Measurements from ENCODE around the gene MTA2.
"Not testable (repeated sequence)": the region's sequence is repeated elsewhere in the genome, so short reads cannot be mapped to it uniquely, and the experiment has no call there.

The MTA2 gene

GRCh38 chr11:62570903-62571302 lies 30.8 kb downstream of the MTA2 start:
- DNase-seq (ENCODE audit: insufficient read length, low spot score); FAIRE-seq: not testable (repeated sequence)

GRCh38 chr11:62569611-62570010 lies 32.1 kb downstream of the MTA2 start:
- no peak for FAIRE-seq
- no peak for DNase-seq (ENCODE audit: insufficient read length, low spot score)

- no peak for DNase-seq (ENCODE audit: insufficient read length, low spot score)
- no peak for FAIRE-seq
Measured at GRCh38 chr11:62567018-62567633, 34.5 kb downstream of the MTA2 start.

GRCh38 chr11:62566247-62566646 lies 35.4 kb downstream of the MTA2 start:
- no peak for FAIRE-seq

GRCh38 chr11:62565100-62565802 lies 36.4 kb downstream of the MTA2 start:
- FAIRE-seq (no peak), DNase-seq (ENCODE audit: insufficient read length, low spot score) (no peak)

More at GRCh38 chr11:62566247-62566646, 35.4 kb downstream of the MTA2 start:
- no peak for DNase-seq (ENCODE audit: insufficient read length, low spot score)

GRCh38 chr11:62561677-62562230 lies 39.9 kb downstream of the MTA2 start:
- FAIRE-seq, result not testable (repeated sequence)

GRCh38 chr11:62560566-62561103 lies 41.0 kb downstream of the MTA2 start:
- no peak for FAIRE-seq

More at GRCh38 chr11:62561677-62562230, 39.9 kb downstream of the MTA2 start:
- DNase-seq (ENCODE audit: insufficient read length, low spot score), result not testable (repeated sequence)

GRCh38 chr11:62559626-62560025 lies 42.0 kb downstream of the MTA2 start:
- not testable (repeated sequence) for DNase-seq (ENCODE audit: insufficient read length, low spot score); FAIRE-seq

More at GRCh38 chr11:62560566-62561103, 41.0 kb downstream of the MTA2 start:
- DNase-seq (ENCODE audit: insufficient read length, low spot score), result peak; percentile 84

- DNase-seq (ENCODE audit: insufficient read length, low spot score) (no peak), FAIRE-seq (no peak)
Measured at GRCh38 chr11:62559204-62559603, 42.5 kb downstream of the MTA2 start.

- no peak for DNase-seq (ENCODE audit: insufficient read length, low spot score)
- FAIRE-seq, result no peak
Measured at GRCh38 chr11:62558669-62559068, 43.0 kb downstream of the MTA2 start.

GRCh38 chr11:62556875-62557631 lies 44.6 kb downstream of the MTA2 start:
- FAIRE-seq (no peak), DNase-seq (ENCODE audit: insufficient read length, low spot score) (no peak)

GRCh38 chr11:62556108-62556874 lies 45.4 kb downstream of the MTA2 start:
- FAIRE-seq (no peak), DNase-seq (ENCODE audit: insufficient read length, low spot score) (peak; percentile 92)

GRCh38 chr11:62555464-62556107 lies 46.1 kb downstream of the MTA2 start:
- DNase-seq (ENCODE audit: insufficient read length, low spot score) (no peak), FAIRE-seq (no peak)

- DNase-seq (ENCODE audit: insufficient read length, low spot score) (no peak), FAIRE-seq (no peak)
Measured at GRCh38 chr11:62554387-62555167, 47.1 kb downstream of the MTA2 start.

- FAIRE-seq, result no peak
- DNase-seq (ENCODE audit: insufficient read length, low spot score), result no peak
Measured at GRCh38 chr11:62553839-62554361, 47.8 kb downstream of the MTA2 start.

- peak; percentile 9 for FAIRE-seq
- DNase-seq (ENCODE audit: insufficient read length, low spot score), result no peak
Measured at GRCh38 chr11:62553080-62553838, 48.4 kb downstream of the MTA2 start.

GRCh38 chr11:62552485-62553079 lies 49.1 kb downstream of the MTA2 start:
- DNase-seq (ENCODE audit: insufficient read length, low spot score) (no peak), FAIRE-seq (no peak)
